Ureter (tissue), 1 donor: Measurements from ENCODE around the gene MLLT10. TPM values are rescaled to one million over a fixed set of nuclear protein-coding genes. Genes with fewer than 3 reads are reported as not detected.

Experiments
- DNase-seq: peaks from one replicate; pipeline ENCODE4 v3.0.0-alpha.2; 2020; ENCODE audit warnings: low spot score
- total RNA-seq: library from RNA; stranded (reverse); gene quantifications from one replicate; pipeline ENCODE4 v1.2.4, GENCODE V29; 2023
- donor health status: DM: yes; HTN: yes; CAD: no.

MLLT10 gene
- total RNA-seq, 1 donor from 2014 or later, result 83.7 TPM

DNA sequence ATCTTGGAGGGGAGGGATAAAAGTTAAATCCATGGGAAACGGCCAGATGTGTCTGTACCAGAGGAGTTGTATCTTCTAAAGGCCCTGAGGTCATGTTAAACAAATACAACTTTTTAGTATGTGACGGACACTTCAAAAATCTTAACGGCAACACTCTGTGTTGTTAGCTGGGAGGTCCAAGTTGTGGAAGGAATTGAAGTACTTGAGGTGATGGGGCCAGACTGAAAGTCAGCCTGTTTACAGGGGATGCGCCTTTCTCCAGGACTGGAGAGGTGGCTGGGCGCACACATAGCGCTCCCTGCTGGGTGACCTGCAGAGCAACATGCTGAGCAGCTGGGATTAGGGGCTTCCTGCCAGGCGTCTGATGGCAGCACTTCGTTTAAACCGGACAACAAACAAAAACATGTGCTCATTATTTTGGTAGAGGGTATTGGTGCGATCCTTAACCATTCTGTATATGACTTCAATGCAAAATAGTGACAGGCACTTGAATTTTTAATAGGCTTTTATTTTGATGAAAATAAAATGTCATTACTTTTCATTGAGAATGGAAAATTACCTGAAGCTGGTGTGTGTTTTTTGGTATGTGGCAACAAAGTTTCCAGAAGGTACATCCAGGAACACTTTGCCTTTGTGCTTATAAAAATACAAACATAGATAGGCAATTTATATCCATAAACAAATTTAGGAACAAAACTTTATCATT is 198.2 kb downstream of the MLLT10 start:
- DNase-seq, result no peak

DNA sequence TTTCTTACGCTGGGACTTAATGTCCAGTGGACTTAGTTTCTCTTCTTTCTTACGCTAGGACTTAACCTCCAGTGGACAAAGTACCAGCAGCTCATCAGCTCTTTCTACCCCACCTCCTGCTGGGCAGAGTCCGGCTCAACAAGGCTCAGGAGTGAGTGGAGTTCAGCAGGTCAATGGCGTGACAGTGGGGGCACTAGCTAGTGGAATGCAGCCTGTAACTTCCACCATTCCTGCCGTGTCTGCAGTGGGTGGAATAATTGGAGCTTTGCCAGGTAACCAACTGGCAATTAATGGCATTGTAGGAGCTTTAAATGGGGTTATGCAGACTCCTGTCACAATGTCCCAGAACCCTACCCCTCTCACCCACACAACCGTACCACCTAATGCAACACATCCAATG is 199.7 kb downstream of the MLLT10 start:
- no peak for DNase-seq

DNA sequence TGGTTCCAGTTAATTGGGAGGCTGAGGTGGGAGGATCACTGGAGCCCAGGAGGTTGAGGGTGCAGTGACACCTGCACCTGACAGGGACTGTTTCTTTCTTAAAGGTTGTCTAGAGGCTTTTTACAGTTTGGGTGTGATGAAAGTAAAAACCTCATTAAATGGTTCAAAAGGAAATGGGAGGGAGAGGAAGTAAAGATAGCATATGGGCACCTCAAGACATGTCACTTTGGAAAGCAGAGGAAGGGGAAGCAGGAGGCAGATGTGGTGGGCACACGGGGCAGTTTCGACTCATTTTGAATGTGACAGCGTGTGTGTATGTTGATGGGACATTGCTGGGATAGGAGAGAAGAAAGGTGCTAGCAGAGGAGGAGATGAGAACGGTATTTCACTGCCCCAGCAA is 203.1 kb downstream of the MLLT10 start:
- DNase-seq, result no peak

DNA sequence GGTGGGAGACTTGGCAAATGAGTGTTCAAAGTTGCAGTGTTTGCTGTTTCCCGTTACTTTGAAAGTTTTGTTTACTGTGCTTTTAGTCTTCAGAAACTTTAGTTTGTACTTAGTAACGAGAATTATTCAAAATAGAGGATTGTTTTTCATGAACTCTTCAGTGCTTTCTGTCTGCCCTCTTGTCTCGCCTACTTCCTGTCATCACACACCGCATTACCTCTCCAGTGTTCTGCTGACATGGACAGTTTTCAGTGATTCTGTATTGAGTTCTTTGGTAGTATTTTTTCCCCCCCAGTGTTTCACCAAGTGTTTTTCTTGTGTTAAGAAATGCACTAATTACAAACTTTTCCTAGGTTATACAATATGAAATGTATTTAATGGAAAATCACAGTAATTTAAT is 207.0 kb downstream of the MLLT10 start:
- DNase-seq, result no peak

DNA sequence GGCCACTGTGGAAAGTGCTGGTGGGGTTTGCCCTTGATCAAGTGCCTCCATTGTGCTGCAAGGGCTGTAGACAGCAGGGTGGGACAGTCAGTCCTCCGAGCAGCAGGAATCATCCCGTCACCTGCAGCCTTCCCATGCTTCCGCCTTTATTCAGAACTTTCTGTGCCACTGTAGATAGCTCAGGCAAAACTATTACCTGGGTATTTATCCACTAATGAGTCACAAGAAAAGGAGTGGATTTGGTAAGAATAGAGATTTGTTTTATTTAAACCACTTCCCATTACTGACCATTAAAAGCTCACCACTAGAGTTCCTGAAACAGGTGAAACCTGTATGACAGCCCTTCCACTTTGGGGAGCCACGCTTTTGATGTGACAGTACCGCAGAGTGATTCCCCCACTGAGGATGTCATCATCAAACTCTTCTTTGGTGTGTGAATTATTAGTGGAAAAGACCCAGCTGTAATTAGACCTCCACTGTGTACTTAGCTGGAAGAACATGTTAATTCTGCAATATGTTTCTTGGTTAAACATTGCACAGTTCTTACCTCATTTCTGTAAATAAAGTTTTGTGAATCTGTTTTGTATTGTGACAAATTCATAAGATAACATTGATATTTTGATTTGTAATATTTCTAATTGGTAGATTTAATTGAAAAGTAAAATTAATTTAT is 208.8 kb downstream of the MLLT10 start:
- DNase-seq, result no peak

DNA sequence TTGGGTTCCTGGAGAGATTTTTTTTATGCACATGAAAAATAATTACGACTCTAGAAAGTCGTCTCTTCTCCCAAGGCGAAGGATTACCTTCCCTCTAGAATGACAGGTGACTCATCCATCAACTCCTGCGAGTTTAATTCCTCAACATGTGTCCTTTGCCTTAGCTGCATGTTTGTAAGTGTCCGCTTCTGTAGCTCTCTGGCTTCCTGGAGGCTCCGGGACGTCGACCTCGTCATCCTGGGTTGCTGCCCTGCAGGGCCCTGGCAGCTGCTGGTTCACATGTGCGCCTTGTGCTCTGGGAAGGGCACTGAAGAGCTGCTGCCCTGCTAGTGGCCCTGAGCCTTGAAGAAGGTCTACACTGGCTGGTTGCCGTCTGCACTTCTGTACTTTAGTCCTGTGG is 210.2 kb downstream of the MLLT10 start:
- DNase-seq, result no peak

DNA sequence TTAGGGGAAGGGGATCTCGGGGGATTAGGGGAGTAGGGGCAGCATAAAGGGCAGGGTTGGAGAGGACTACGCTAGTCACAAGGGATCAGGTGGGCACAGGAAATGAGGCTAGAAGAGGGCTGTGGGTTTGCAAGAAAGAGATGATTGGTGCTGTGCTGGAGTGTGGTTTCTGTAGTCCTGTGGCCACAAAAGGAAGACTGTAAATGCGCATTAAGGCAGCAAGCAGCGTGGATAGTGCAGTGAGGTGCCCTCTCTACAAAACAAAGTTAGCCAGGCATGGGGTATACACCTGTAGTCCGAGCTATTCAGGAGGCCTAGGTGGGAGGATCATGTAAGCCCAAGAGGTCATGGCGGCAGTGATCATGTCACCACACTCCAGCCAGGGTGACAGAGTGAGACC is 212.1 kb downstream of the MLLT10 start:
- DNase-seq, result no peak

DNA sequence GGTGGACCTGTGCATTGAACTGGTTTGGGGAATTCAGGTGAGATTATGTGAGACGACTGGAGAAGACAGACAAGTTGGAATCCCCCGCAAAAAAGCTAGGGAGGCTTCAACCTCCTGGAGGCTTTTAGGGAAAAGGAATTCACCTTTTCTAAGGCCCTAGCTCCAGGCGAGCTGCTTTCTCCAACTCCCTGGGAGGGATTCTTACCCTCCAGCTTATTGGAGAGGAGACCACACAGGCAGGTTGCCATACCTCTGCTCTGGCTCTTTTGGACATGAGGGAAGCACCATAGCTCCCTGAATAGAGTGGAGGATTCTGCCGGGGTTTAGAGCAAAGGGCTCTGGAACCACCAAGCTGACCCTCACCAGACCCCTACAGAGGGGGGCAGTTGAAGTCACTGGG is 213.8 kb downstream of the MLLT10 start:
- DNase-seq, result no peak

DNA sequence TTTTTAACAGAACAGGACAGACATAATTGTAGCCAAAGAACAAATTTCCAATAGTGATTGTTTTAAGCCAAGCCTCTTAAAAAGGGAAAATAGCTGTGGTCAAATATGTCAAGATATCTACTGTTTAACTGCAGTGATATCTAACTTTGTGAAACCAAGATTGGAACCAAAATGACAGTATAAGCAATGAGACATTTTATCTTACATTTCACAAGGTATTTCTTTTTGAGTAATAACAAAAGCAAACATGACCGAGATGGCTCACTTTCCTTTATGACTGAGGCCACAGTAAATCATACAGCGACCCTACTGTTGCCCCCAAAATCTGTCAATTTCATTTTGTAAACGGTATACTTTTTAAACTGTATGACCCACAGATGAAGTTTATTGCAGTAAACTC is 215.8 kb downstream of the MLLT10 start:
- DNase-seq, result no peak

DNA sequence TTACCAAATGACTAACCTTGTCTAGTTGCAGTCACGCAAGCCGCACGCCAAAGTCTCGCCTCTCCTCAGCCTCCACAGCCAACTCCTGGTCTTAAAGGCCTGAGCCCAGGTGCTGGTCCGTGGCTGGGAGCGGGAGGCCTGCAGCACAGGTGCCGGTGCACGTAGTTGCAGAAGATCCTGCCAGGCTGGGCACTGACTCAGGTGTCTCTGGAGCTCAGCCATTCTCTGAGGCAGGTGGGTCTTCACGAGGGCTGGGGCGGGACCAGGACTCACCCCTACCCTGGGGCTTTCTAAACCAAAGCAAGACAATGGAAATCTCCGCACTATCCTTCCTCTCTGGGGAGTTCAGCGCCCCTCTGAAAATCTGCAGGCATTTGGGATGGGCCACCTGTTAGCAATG is 216.4 kb downstream of the MLLT10 start:
- DNase-seq, result no peak

DNA sequence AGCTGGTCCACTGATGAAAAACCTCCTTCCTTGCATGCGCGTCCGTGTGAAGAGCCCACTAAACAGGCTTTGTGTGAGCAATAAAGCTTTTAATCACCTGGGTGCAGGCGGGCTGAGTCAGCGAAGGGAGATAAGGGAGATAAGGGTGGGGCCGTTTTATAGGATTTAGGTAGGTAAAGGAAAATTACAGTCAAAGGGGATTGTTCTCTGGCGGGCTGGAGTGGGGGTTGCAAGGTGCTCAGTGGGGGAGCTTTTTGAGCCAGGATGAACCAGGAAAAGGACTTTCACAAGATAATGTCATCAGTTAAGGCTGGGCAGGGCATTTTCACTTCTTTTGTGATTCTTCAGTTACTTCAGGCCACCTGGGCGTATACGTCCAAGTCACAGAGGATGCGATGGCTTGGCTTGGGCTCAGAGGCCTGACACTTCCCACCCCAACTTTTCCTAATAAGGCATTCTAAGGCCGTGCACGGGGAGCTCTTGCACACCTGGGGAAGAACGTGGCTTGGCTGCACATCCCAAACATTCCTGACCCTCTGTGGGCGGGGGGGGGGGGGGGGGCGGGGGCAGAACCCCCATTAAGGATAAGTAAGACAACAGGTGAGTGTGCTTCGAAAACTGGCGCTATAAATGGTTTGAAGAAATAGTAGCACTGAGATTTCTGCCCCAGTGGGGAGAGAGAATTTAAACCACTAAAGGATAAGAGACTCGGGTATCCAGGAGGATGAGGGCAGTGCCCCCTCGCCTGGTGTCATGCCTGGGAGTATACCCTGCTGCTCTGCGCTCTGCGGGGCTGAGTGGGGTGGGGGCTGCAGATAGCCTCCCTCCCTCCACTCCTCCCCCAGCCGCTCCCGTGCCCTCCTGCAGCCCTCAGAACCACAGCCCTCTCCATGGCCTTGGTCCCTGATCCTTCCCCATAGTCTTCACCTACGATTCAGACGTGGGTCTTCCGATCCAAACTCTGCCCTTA is 217.6 kb downstream of the MLLT10 start:
- no peak for DNase-seq

DNA sequence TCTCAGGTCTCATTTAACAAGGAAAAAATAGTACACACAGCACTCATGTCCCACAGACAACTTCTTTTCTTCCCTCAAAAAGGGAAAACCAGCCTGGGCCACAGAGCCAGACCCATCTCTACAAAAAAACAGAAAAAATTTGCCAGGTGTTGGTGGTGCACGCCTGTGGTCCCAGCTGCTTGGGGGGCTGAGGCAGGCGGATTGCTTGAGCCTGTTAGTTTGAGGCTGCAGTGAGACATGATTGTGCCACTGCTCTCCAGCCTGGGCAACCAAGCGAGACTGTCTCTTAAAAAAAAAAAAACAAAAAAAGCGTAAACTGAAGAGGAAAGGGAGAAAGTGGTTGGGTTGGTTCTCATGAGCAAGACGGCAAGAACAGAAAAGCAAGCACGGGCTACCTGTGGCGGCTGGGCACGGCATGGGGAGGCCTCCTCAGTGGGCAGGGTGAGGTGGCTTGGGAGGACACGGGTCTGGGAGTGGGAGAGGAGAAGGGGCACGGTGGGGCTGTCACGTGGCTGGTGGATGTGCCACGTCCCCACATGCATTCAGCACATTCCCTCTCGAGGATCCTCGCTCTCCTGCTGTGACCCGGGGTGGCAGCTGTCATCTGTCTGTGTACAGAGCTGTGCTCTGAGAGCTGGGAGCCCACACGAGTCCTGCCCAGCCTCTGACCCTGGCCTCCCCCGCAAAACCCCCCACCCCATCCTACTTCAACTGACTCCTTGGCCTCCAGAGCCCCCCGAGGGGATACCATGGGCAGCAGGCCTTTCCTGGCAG is 219.7 kb downstream of the MLLT10 start:
- DNase-seq, result no peak

DNA sequence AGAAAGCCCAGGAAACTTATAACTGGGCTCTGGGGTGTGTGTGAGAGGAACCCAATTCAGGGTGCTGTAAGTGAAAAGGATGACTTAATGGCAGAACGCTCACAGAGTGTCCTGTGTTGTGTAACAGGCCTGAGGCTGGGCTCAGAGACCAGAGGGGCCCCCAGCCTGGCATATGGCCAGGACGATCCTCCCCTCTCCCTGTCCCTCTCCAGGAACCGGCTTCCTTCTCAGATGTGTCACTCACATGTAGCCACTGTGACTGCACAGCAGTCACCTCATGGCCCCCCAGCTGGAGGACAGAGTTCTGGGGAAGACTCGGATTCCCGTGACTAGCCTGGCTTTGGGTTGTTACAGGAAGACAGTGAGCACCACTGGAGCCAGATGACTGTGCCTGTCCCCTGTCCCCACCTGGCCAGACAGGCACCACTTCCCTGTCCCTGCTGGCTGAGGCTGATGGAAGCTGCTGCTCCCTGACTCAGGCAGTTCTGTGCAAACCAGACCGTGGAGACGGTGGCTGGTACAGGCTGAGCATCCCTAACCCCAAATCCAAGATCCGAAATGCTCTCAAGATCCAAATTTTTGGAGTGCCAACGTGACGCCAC is 220.5 kb downstream of the MLLT10 start:
- no peak for DNase-seq

DNA sequence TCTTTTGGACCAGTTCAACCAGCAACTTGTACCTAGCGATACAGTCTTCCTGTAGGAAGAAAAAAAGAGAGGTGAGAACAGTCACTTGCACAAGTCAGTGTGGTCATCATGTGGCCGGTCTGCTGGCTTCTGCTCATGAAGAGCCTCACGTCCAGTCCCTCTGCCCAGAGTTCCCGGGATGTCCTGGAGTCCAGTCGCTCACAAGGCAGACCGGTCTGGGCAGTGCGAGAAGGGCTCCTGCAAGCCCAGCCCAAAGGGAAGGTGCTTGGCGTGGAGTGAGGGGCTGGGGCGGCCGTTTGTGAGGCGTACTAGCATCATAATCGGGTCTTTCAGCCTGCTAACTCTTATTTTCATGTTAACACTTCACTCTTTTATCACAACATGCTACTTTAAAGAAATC is 222.7 kb downstream of the MLLT10 start:
- DNase-seq, result no peak

DNA sequence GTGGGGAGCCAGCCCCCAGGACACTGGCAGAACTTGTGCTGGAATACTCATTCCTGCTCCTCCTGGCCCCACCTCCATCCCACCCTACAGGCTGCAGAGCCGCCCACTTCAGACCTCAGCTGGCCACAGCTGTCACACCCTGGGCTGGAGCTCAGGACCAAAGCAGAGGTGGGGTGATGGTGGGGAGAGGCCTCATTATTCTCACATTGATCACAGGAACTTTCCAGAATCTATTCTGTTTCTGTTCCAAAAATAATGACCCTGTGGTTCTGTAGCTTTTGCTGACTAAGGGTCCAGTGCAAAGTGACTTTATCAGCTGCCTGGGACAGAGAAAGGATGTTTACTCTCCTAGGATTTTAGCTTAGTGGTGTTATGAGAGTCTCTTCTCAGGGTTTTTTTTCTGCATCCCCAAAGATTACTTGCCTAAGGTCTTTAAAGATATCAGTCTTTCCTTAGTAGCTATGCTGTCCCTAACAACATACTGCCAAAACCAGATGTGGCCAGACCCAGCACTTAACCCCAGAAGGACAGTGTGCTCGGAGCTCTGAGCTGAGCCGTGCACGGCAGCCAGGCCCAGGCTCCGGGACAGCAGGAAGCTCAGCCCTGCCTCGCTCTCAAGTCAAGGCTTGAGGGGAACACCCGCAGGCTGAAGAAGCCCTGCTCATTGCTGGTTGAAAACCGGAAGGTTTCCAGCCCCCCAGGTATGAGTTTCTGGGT is 223.3 kb downstream of the MLLT10 start:
- DNase-seq, result no peak

DNA sequence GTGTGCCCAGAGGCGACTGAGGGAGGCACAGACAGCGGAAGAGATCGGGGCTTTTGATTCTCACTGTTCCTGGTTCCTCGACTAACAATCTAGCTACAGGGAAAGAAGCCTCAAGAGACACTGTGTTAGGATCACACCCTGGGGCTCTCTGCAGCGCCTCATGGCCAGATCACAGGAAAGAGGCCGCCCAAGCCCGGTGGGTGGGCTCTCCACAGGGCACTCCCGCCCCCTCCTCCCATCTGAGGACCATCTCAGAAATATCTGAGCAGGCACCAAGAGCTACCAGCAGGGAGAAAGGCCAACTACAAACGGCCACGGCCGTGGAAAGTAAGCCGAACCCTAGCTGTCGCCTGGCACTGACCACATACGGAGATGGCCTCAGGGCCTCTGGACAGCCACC is 224.2 kb downstream of the MLLT10 start:
- DNase-seq, result no peak

DNA sequence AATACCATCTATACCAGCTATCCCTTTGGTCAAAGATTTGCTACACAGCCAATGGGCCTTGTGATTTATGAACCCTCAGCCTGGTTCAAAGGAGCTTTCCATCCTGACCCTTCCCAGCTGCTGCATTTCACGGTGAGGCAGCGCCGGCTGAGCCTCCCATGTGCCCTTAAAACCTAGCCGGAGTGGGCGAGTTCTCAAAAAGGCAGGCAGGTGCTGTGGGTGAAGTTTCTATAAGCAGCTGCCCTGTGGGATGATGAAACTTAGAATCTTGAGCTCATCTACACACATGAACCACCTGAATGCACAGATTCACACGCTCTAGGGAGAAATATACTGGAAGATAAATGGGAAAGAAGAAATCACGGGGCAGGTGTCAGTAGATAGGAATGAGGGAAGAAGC is 224.7 kb downstream of the MLLT10 start:
- DNase-seq, result no peak

DNA sequence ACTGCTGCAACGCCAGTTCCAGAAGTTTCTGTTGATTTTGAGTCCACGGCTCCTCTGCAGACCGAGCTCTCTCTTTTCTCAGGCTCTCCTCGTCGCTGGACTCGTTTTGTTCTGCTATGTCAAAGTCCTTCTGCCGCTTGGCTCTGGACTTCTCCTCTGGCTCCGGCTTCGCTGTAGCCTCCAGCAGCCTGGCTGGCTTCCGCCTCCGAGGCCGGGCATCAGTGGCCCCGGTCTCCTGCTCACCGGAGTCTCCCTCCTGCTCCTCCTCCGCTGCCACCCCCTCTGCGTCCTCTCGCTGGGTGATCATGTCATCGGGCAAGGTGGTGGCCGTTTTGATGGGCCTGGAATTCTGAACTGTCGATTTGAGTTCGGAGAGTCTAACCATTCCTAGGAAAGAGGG is 225.2 kb downstream of the MLLT10 start:
- no peak for DNase-seq

DNA sequence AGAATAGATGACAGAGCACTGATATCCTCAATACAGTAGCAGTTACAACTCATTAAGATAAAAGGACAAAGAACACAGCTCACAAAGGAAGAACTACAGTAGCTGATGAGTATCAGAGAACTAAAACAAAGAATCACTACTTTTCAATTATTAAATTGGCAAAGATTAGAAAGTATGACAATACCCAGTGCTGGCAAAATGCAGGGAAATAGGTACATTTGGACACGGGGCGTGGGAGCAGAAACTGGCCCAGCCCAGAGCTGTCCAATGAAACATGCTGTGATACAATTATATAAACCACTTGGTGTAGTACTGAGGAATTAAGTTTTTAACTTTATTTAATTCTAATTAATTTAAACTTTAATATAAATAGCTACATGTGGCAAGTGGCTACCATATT is 226.3 kb downstream of the MLLT10 start:
- no peak for DNase-seq

DNA sequence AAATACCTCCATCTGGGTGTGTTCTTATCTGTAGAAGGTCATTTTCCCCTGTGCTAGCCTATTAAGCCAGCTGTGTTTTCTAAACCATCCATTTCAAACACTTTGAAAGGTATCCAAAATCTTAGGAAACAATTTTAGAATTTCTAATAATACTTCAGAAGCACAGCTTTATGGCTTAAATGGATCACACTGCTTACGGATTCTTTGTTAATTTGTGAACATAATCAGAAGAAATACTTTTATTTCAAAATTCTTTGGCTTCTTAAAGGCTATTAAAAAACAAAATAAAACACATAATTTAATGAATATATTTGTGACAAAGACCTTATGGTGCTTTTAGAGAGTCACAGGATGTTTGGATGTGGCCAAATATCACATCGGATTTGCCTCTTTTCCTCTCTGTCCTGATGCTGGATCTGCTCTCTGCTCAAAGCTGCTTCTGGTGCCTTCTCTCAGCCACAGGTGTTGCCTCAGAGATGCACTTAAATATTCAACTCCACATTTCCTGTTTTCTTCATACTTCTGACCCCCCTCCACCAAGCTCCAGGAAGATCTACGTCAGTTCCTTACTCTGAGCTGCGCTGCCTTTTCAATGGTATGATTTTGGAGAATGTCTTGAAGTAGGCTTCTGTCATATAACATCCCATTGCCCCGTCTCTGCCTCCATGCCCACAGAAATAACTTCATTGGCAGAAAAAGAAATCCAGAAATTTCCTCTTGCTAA is 230.6 kb downstream of the MLLT10 start:
- no peak for DNase-seq
